Activated naive CD8-positive, alpha-beta T cell treated with anti-CD3 and anti-CD28 coated beads, Interleukin-2, amount 50 U/mL, for 24 hours (primary cell): ENCODE data around the gene ZC3H15.

ENCODE experiments used
- ATAC-seq: fragments of 150-1000 bp; cut with Tn5 transposase; one replicate; pipeline ENCODE4 v1.10.0; 2021
- DNase-seq: peaks from one replicate; pipeline ENCODE4 v3.0.0; 2021
- H3K27ac Mint-ChIP-seq: one replicate; pipeline ENCODE4 v1.8.0; 2021; ENCODE audit warnings: mild to moderate bottlenecking, mixed read lengths
- H3K27me3 Mint-ChIP-seq: one replicate; pipeline ENCODE4 v1.8.0; 2021; ENCODE audit warnings: mixed read lengths
- H3K36me3 Mint-ChIP-seq: one replicate; pipeline ENCODE4 v1.8.0; 2021; ENCODE audit warnings: low read depth, mixed read lengths
- H3K4me1 Mint-ChIP-seq: one replicate; pipeline ENCODE4 v1.8.0; 2021; ENCODE audit warnings: mixed read lengths
- H3K4me3 Mint-ChIP-seq: one replicate; pipeline ENCODE4 v1.8.0; 2021; ENCODE audit warnings: mild to moderate bottlenecking, moderate library complexity, mixed read lengths
- H3K9me3 Mint-ChIP-seq: one replicate; pipeline ENCODE4 v1.8.0; 2021; ENCODE audit warnings: mixed read lengths

ZC3H15 gene

GRCh38 chr2:186543561-186544131 is 57.6 kb downstream of the ZC3H15 start:
- Mint-ChIP-seq H3K27me3 (peaks cover 2% of the 10 kb centered on the region), H3K4me3 (no peak overlapping the region), H3K36me3 (no peaks in the 10 kb centered on the region), H3K4me1 (no peaks in the 10 kb centered on the region), H3K9me3 (no peaks in the 10 kb centered on the region), H3K27ac (no peak overlapping the region)
- no peak for ATAC-seq
- DNase-seq: no peak

GRCh38 chr2:186544255-186544675 is 58.2 kb downstream of the ZC3H15 start:
- H3K27ac Mint-ChIP-seq: no peak overlapping the region
- H3K4me3 Mint-ChIP-seq: no peak overlapping the region
- DNase-seq: no peak
- ATAC-seq: no peak
- peaks cover 2% of the 10 kb centered on the region for H3K27me3 Mint-ChIP-seq
- no peaks in the 10 kb centered on the region for H3K4me1 Mint-ChIP-seq
- no peaks in the 10 kb centered on the region for H3K9me3 Mint-ChIP-seq
- H3K36me3 Mint-ChIP-seq: no peaks in the 10 kb centered on the region

- Mint-ChIP-seq H3K4me1 (no peaks in the 10 kb centered on the region), H3K4me3 (no peak overlapping the region), H3K9me3 (no peaks in the 10 kb centered on the region), H3K36me3 (no peaks in the 10 kb centered on the region), H3K27me3 (peaks cover 2% of the 10 kb centered on the region), H3K27ac (no peak overlapping the region)
- DNase-seq (no peak), ATAC-seq (no peak)
Observed at GRCh38 chr2:186546846-186547245, 60.8 kb downstream of the ZC3H15 start.

- DNase-seq (no peak), ATAC-seq (no peak)
- no peaks in the 10 kb centered on the region for H3K36me3 Mint-ChIP-seq
- no peak overlapping the region for H3K27ac Mint-ChIP-seq
- H3K27me3 Mint-ChIP-seq: peaks cover 2% of the 10 kb centered on the region
- H3K4me3 Mint-ChIP-seq: no peak overlapping the region
- no peaks in the 10 kb centered on the region for H3K9me3 Mint-ChIP-seq
- no peaks in the 10 kb centered on the region for H3K4me1 Mint-ChIP-seq
Observed at GRCh38 chr2:186551323-186552050, 65.4 kb downstream of the ZC3H15 start.

- DNase-seq (no peak), ATAC-seq (no peak)
- Mint-ChIP-seq H3K27me3 (peaks cover 2% of the 10 kb centered on the region), H3K27ac (no peak overlapping the region), H3K36me3 (no peaks in the 10 kb centered on the region), H3K9me3 (no peaks in the 10 kb centered on the region), H3K4me3 (no peak overlapping the region), H3K4me1 (no peaks in the 10 kb centered on the region)
Observed at GRCh38 chr2:186554429-186554828, 68.4 kb downstream of the ZC3H15 start.

GRCh38 chr2:186554850-186555671 is 69.0 kb downstream of the ZC3H15 start:
- ATAC-seq (no peak), DNase-seq (no peak)
- Mint-ChIP-seq H3K27ac (no peak overlapping the region), H3K36me3 (no peaks in the 10 kb centered on the region), H3K4me3 (no peak overlapping the region), H3K9me3 (no peaks in the 10 kb centered on the region), H3K27me3 (peaks cover 5% of the 10 kb centered on the region), H3K4me1 (no peaks in the 10 kb centered on the region)

- ATAC-seq: no peak
- Mint-ChIP-seq H3K9me3 (no peaks in the 10 kb centered on the region), H3K27me3 (peaks cover 6% of the 10 kb centered on the region), H3K4me3 (no peak overlapping the region), H3K27ac (no peak overlapping the region), H3K4me1 (no peaks in the 10 kb centered on the region), H3K36me3 (no peaks in the 10 kb centered on the region)
- DNase-seq: no peak
Observed at GRCh38 chr2:186558512-186559276, 72.6 kb downstream of the ZC3H15 start.
